Nephron progenitor cell (in vitro differentiated cells): ENCODE measurements around the gene CPA2.
"Not testable (repeated sequence)": the region's sequence is repeated elsewhere in the genome, so short reads cannot be mapped to it uniquely, and the experiment has no call there.

ENCODE experiments used
- DNase-seq: peaks from one replicate; pipeline ENCODE4 v3.0.0; 2021
- H3K27ac Mint-ChIP-seq: 2 replicates; pipeline ENCODE4 v1.8.0; 2021; ENCODE audit warnings: mild to moderate bottlenecking, moderate library complexity, mixed read lengths
- H3K27me3 Mint-ChIP-seq: 2 replicates; pipeline ENCODE4 v1.8.0; 2021; ENCODE audit warnings: mild to moderate bottlenecking, low read depth, mixed read lengths; ENCODE audit not compliant: poor library complexity
- H3K36me3 Mint-ChIP-seq: 2 replicates; pipeline ENCODE4 v1.8.0; 2021; ENCODE audit warnings: low read depth, mixed read lengths
- H3K4me1 Mint-ChIP-seq: 2 replicates; pipeline ENCODE4 v1.8.0; 2021; ENCODE audit warnings: mixed read lengths
- H3K4me3 Mint-ChIP-seq: 2 replicates; pipeline ENCODE4 v1.8.0; 2021; ENCODE audit warnings: mild to moderate bottlenecking, moderate library complexity, mixed read lengths
- H3K9me3 Mint-ChIP-seq: 2 replicates; pipeline ENCODE4 v1.8.0; 2021; ENCODE audit warnings: mild to moderate bottlenecking, moderate library complexity, mixed read lengths
- CTCF ChIP-seq: fragments of 200-600 bp; sonication (generic); IDR thresholded peaks from 2 replicates; pipeline ENCODE4 v1.5.0; 2021; ENCODE audit warnings: antibody characterized with exemption

CPA2 gene

DNA sequence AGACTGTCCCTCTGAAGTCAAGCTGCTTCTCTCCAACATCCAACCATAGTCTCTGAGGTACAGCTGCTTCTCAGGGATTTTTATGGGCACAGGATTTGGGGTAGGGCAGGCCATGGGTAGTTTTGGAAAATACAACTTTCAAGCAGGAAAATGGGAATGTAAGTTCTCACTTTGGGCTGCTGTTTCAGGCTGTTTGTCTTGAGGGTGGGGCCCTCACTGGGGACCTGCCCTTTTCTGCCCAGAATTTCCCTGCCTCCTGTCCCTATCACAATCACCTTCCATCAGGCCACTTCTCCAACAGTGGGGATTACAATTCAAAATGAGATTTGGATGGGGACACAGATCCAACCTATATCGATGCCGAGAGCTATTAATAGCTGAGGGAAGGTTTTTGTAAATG is 34.5 kb upstream of the CPA2 start:
- TF ChIP-seq CTCF, result no peak
- H3K9me3 Mint-ChIP-seq, result peaks cover 22% of the 10 kb centered on the region
- peaks cover 15% of the 10 kb centered on the region for H3K36me3 Mint-ChIP-seq
- peak overlapping the region; percentile 13 for H3K4me3 Mint-ChIP-seq
- peaks cover 7% of the 10 kb centered on the region for H3K27me3 Mint-ChIP-seq
- peaks cover 65% of the 10 kb centered on the region for H3K4me1 Mint-ChIP-seq
- H3K27ac Mint-ChIP-seq, result peak overlapping the region; percentile 88
- DNase-seq, result no peak

GRCh38 chr7:130234078-130234477 is 32.6 kb upstream of the CPA2 start:
- peaks cover 51% of the 10 kb centered on the region for H3K4me1 Mint-ChIP-seq
- no peak overlapping the region for H3K4me3 Mint-ChIP-seq
- no peak overlapping the region for H3K27ac Mint-ChIP-seq
- H3K27me3 Mint-ChIP-seq, result peaks cover 7% of the 10 kb centered on the region
- TF ChIP-seq CTCF, result no peak
- DNase-seq, result no peak
- peaks cover 12% of the 10 kb centered on the region for H3K36me3 Mint-ChIP-seq
- H3K9me3 Mint-ChIP-seq, result peaks cover 21% of the 10 kb centered on the region

GRCh38 chr7:130236361-130236760 is 30.3 kb upstream of the CPA2 start:
- H3K9me3 Mint-ChIP-seq, H3K4me3 Mint-ChIP-seq, H3K27me3 Mint-ChIP-seq, H3K36me3 Mint-ChIP-seq, DNase-seq: not testable (repeated sequence)
- peak overlapping the region; percentile 3 for H3K27ac Mint-ChIP-seq
- H3K4me1 Mint-ChIP-seq, result peaks cover 38% of the 10 kb centered on the region

GRCh38 chr7:130240240-130240639 is 26.4 kb upstream of the CPA2 start:
- Mint-ChIP-seq H3K36me3 (peaks cover 6% of the 10 kb centered on the region), H3K27ac (no peak overlapping the region), H3K4me3 (no peak overlapping the region), H3K9me3 (peaks cover 20% of the 10 kb centered on the region), H3K4me1 (peaks cover 34% of the 10 kb centered on the region), H3K27me3 (no peaks in the 10 kb centered on the region)
- TF ChIP-seq CTCF, result no peak
- no peak for DNase-seq

DNA sequence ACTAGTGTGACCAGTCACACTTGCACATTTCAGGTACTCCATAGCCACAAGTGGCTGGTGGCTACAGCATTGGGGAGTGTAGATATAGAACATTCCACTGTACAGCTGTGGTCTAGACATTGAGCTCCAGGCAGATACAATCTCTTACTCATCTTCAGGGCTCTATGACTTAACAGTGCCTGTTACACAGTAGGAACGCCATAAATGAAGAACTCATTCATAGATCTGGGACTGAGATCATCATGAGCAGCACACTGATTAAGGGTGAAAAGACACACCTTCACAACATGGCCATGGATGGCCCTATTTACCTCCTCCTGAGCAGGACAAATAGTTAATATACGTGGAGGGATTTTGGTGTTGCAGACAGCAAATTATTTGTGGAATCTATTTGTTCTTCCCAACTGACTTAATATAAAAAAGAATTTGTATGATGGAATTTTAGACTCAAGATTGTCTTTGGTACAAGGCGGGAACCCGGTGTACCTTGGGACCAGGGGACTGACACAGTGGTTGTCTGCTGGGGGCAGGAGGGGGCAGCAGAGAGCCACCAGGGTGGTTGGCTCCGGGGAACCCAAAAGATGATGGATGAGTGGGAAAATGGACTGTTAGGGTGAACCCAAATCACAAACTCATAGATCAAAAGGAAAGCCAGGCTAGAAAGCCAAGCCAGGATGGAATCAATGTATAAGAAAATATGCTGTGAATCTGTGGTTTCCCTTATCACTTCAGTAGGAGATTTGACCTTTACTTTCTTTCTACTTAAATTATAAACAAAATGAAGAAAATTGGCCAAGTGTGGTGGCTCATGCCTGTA is 24.3 kb upstream of the CPA2 start:
- Mint-ChIP-seq H3K27ac (no peak overlapping the region), H3K4me1 (peaks cover 17% of the 10 kb centered on the region), H3K36me3 (peaks cover 27% of the 10 kb centered on the region), H3K4me3 (no peak overlapping the region), H3K27me3 (no peaks in the 10 kb centered on the region), H3K9me3 (peaks cover 42% of the 10 kb centered on the region)
- peak; percentile 57 for DNase-seq
- peak; percentile 73 for TF ChIP-seq CTCF

GRCh38 chr7:130243486-130243885 is 23.2 kb upstream of the CPA2 start:
- H3K4me3 Mint-ChIP-seq, H3K27me3 Mint-ChIP-seq, DNase-seq: not testable (repeated sequence)
- peaks cover 43% of the 10 kb centered on the region for H3K9me3 Mint-ChIP-seq
- H3K4me1 Mint-ChIP-seq, result peaks cover 17% of the 10 kb centered on the region
- H3K27ac Mint-ChIP-seq, result peak overlapping the region; percentile 75
- peaks cover 27% of the 10 kb centered on the region for H3K36me3 Mint-ChIP-seq

- Mint-ChIP-seq H3K36me3 (peaks cover 38% of the 10 kb centered on the region), H3K4me1 (peaks cover 17% of the 10 kb centered on the region), H3K9me3 (peaks cover 71% of the 10 kb centered on the region)
- not testable (repeated sequence) for H3K4me3 Mint-ChIP-seq, DNase-seq, H3K27me3 Mint-ChIP-seq, H3K27ac Mint-ChIP-seq
Measured at GRCh38 chr7:130246491-130246890, 20.2 kb upstream of the CPA2 start.

GRCh38 chr7:130248842-130249241 is 17.8 kb upstream of the CPA2 start:
- Mint-ChIP-seq H3K36me3 (peaks cover 59% of the 10 kb centered on the region), H3K9me3 (peaks cover 89% of the 10 kb centered on the region)
- not testable (repeated sequence) for H3K27me3 Mint-ChIP-seq, DNase-seq, H3K4me3 Mint-ChIP-seq, H3K4me1 Mint-ChIP-seq, H3K27ac Mint-ChIP-seq

DNA sequence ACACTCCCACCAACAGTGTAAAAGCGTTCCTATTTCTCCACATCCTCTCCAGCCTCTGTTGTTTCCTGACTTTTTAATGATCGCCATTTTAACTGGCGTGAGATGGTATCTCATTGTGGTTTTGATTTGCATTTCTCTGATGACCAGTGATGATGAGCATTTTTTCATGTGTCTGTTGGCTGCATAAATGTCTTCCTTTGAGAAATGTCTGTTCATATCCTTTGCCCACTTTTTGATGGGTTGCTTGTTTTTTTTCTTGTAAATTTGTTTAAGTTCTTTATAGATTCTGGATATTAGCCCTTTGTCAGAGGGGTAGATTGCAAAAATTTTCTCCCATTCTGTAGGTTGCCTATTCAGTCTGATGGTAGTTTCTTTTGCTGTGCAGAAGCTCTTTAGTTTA is 17.0 kb upstream of the CPA2 start:
- not testable (repeated sequence) for H3K4me3 Mint-ChIP-seq, H3K27me3 Mint-ChIP-seq, H3K27ac Mint-ChIP-seq, H3K4me1 Mint-ChIP-seq, DNase-seq
- peaks cover 63% of the 10 kb centered on the region for H3K36me3 Mint-ChIP-seq
- H3K9me3 Mint-ChIP-seq, result peaks cover 85% of the 10 kb centered on the region
